ENCODE results near the gene MRPL12. TPM values are rescaled to one million over a fixed set of nuclear protein-coding genes. Genes with fewer than 3 reads are reported as not detected.

The MRPL12 gene
- total RNA-seq, 1 donor from 2014 or later = 9.2 TPM

DNA sequence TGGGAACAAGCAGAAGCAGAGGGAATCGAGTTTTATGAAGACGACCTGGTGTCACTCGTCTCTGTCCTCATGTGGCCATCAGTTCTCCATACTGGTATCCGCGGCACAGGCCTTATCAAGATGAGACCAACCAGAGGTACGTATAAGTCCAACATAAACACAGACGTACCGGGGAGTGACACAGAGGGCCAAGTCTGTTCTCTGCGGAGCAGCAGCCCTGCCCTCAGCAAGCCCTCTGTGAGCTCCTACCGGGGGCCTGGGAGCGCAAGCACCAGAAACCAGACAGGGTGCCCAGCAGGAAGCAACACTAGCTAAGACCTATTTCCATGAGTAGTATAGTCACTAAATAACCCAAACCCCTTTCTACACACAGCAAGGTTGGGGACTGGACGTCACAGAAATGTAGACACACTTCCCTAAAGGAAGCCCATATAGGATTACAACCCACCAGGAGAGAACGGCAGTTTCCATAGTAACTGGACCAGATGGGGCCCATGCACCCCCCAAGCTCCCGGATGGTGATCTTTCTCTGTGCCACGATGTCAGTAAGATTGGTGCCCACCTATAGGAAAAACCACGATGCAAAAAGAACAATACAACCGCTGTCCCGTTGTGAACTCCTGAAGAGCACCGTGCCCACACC, 20.5 kb upstream of the MRPL12 start:
- no peak for DNase-seq

DNA sequence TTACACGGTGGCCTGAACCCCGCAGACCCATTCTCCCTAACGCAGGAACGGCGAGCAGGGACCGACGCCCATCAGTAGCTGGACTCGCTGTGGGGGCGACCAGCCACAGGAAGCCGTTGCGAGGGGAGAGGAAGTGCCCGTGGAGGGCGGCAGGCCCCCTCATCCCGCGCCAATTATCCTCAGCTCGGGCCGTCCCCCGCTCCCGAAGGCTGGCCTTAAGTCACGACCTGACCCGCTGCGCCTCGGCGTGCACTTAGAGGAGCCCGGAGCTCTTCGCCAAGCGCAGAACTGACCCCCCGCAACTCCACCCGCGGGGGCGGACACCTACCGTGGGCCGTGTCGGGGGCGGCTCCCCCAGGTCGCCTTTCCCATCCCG, 20.0 kb upstream of the MRPL12 start:
- DNase-seq = no peak

DNA sequence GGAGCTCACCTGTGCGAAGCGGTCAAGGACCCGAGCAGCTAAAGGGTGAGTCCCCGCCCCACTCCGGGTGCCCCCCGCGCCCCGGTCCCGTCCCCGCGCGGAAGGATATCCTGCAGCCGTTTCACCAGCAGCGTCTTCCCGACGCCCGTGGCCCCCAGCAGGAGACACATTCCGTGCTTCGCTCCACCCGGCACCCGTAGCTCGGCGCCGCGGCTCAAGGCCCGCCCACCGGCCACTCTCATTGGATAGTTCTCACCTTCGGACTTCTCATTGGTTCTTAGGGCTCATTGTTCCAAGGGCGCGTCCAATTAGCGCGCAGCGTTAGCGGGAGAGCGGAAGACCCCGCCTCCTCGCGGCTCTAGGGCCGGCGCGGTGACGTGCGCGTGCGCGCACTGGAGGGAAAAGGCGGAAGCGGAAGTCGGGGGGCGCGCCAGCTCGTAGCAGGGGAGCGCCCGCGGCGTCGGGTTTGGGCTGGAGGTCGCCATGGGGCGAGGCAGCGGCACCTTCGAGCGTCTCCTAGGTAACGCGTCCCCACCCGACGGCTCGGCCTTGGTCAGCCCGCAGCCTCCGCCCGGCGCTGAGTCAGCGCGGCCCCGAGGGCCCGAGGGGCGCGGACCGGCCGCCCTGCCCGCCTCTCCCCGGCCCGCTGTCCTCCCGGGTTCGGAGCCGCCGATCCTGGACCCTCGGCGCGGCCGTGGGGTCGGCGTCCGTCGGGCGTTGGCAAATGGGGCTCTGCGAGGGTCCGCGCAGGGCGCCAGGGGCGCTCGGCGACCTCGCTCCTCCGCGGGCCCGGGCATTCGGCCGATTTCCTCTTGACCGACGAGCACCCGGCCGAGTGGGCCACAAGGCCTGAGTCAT, 19.4 kb upstream of the MRPL12 start, which contains the start of the genes ARL16 and HGS:
TSS of gene ARL16 (minus strand) at position 214 of the 858 bp plus-strand sequence. CDS start at position 170, 44 bp downstream.
TSS of gene HGS (plus strand) at position 428 of the 858 bp plus-strand sequence. CDS start at position 484, 56 bp downstream.
- peak; percentile 99 for DNase-seq

GRCh38 chr17:81684442-81684911, 18.7 kb upstream of the MRPL12 start:
- no peak for DNase-seq

GRCh38 chr17:81685108-81685507, 18.1 kb upstream of the MRPL12 start:
- no peak for DNase-seq

GRCh38 chr17:81686614-81687013, 16.6 kb upstream of the MRPL12 start:
- DNase-seq = no peak

DNA sequence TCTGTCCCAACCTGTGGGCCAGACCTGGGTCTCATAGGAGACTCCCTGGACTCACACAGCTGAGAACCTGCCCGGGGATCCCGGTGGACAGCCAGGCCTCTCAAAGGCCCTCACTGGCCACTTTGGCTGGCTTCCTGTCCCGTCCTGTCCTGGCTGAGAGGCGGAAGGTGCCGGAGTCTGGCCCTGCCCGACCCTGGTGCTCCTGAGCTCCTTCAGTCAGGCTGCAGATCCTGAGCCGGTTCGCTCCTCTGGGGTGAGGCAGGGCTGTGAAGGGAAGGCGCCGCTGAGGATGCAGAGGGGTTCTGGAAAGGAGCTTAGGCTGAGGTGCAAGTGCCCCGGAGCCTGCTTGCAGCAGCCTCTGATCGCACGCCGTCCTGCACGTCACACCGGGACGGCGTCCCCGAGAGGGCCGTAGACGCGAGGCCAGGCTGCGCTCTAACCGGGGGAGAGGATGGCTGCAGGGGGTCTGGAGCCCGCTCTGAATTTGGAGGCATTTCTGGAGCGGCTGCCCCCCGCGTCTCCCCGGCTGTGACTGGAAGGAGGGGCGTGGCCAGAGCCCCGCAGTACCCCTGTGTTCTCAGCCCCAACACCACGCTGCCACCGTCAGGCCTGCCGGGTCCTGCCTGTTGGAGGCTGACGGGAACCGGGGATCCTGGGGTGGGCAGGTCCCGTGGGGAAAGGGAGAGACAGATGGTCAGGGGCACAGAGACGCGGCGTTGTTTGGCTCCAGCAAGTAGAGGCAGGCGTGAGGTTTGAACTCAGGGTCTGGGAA, 15.2 kb upstream of the MRPL12 start:
- no peak for DNase-seq

- no peak for DNase-seq
Measured at GRCh38 chr17:81688616-81689015, 14.6 kb upstream of the MRPL12 start.

DNA sequence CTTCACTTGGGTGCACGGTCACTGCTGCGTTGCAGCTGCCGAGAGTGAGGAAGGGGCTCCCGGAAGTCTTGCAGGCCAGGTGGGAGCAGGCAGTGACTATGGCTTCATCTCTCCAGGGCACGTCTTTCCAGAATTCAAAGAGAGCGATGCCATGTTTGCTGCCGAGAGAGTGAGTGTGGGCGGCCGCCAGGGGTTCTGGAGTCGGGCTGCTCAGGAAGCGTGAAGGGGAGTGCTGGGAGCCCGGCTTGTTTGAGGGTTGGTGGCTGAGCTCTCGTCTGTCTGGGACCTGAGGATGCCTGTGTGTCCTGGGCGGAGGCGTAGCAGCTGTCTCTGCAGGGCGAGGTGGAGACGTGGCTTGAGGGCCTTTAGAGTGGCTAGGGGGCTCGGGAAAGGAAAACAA, 13.1 kb upstream of the MRPL12 start:
- DNase-seq = no peak

GRCh38 chr17:81690549-81690948, 12.6 kb upstream of the MRPL12 start:
- DNase-seq = no peak

DNA sequence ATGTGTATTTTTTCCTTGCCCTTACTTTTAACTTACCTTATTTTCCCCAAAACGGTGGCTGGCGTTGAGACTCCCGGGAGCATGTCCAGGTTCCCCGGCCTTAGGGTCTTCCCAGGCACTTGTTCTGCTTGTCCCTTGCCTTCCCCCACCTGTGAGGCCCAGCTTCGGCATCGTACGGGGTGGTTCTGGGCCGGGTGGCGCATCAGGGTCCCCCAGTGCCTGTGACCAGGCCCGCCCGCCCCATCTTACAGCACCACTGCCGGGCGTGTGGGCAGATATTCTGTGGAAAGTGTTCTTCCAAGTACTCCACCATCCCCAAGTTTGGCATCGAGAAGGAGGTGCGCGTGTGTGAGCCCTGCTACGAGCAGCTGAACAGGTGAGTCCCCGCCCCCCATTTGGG, 12.0 kb upstream of the MRPL12 start:
- DNase-seq = no peak

DNA sequence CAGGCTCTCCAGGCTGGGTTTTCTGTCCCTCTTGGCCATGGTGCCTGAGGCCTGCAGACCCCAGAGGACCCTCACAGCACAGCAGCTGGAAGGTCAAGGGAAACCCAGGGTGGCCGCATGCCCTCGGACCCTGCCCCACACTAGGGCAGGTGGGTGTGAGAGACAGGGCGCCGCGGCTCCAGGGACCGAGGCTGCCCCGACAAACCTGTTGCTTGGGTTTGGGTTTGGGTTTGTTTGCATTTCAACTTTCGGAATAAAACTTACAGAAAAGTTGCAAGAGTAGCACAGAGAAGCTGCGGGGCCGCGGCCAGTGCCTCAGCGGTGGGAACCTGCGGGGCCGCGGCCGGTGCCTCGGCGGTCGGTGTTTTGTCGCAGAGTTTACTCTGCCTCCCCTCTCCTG, 11.6 kb upstream of the MRPL12 start:
- DNase-seq = no peak

- DNase-seq = no peak
Measured at GRCh38 chr17:81693509-81694210, 9.5 kb upstream of the MRPL12 start.

GRCh38 chr17:81694810-81695209, 8.4 kb upstream of the MRPL12 start:
- DNase-seq = no peak

DNA sequence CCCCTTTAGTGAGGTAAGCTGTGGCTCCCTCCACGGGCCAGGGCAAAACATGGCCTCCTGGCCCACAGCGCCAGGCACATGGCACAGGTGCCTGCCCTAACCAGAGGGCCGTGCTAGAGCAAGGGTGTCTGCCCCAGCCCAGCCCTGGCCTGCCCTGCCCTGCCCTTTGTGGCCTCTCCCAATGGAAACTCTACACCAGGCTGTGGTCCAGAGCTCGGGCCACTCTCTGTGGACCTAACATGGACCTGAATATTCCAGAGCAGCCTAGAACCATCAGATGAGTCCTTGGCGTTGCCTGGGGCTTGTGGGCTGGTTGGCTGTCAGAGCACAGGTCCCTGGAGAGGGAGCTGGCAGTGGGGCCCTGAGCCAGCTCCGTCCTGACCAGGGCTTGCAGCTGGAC, 8.0 kb upstream of the MRPL12 start:
- no peak for DNase-seq

DNA sequence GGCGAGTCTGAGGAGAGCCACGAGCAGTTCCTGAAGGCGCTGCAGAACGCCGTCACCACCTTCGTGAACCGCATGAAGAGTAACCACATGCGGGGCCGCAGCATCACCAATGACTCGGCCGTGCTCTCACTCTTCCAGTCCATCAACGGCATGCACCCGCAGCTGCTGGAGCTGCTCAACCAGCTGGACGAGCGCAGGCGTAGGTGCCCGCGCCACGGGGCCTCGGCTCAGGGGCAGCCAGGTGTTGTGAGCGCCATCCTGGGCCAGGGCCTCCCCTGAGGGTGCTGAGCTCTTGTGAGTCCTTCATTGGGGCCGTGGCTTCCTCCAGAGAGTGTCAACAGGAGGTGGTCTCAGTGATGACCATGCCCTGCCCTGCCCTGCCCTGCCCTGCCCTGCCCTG, 7.4 kb upstream of the MRPL12 start:
- no peak for DNase-seq

- DNase-seq = no peak
Measured at GRCh38 chr17:81696218-81696941, 6.8 kb upstream of the MRPL12 start.

DNA sequence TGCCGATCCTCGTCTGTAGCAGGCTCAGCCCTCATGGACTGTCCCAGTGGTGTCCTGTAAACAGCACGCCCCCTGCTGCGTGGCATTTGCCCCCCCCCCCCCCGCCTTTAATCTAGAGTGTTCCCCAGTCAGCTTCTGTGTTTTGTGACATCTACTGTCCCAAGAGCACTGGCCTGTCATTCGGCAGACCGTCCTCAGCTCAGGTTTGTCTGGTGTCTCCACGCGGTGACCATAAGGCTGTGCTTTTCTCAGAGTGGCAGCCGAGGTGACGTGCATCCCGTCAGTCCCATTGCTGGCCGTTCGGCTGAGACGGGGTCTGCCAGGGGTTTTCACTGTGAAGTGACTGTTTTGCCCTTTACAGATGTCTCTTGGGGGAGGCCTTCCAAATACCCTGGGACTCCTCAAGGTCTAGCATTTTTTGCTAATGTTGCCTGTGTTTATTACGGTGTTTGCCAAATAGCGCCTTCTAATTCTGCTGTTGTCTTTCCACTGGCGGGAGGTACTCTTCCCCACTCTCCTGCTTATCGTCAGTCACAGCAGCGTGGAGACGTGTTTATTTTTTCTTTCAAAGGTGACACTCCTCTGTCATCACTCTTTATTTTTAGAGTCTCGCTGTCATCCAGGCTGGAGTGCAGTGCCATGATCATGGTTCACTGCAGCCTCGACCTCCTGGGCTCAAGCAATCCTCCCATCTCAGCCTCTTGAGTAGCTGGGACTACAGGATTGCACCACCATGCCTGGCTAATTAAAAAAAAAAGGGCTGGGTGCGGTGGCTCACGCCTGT, 5.7 kb upstream of the MRPL12 start:
- DNase-seq = no peak

DNA sequence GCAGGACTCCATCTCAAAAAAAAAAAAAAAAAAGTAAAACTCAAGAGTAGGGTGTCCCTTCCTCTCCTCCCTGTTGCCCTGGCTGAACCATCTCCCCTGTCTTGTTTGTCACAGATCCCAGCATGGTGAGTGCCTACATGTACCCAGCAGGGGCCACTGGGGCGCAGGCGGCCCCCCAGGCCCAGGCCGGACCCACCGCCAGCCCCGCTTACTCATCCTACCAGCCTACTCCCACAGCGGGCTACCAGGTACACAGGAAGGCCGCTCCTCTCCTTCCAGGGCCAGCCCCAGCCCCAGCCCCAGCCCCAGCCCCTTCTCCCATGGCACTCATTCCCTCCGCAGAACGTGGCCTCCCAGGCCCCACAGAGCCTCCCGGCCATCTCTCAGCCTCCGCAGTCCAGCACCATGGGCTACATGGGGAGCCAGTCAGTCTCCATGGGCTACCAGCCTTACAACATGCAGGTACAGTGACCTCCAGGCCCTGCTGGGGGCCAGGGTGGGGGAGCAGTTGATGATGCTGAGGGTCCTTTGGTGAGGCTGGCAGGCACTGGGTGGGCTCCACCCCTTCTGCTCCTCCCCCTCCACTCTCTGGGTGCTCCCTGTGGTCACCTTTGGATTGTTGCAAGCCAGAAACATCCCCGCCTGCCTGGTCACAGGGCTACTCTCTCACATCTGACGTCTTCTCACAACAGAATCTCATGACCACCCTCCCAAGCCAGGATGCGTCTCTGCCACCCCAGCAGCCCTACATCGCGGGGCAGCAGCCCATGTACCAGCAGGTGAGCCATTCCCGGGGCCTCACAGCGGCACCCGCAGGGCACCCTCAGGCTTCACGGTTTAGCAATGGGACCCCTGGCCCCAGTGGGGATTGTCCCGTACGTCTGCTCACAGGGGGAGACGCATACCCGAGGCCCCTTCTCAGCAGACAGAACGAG, 2.5 kb upstream of the MRPL12 start:
- no peak for DNase-seq

All from skin of body (tissue), 2 donors.